Bladder microvascular endothelial cell (primary cell): ENCODE measurements around the gene ZNF619. TPM values are rescaled to one million over a fixed set of nuclear protein-coding genes. Genes with fewer than 3 reads are reported as not detected.

Experiments
- total RNA-seq: library from RNA; depleted of rRNA; stranded (reverse); fragments of >200 nt; gene quantifications from 2 replicates; pipeline ENCODE4 v1.2.3, GENCODE V29; 2014

The ZNF619 gene
- 4.4 and 8.1 TPM in 2 replicates for total RNA-seq

GRCh38 chr3:40476478-40477470 is at the start of gene ZNF619:
Gene ZNF619, plus strand, starts transcription at chr3:40477122. Its CDS starts 858 bp downstream, at chr3:40477980.

GRCh38 chr3:40456940-40457823 is 19.7 kb upstream of the ZNF619 start, which contains the start of gene RPL14:
Gene RPL14, plus strand, starts transcription at chr3:40457339. Its CDS starts 133 bp downstream, at chr3:40457472.

DNA sequence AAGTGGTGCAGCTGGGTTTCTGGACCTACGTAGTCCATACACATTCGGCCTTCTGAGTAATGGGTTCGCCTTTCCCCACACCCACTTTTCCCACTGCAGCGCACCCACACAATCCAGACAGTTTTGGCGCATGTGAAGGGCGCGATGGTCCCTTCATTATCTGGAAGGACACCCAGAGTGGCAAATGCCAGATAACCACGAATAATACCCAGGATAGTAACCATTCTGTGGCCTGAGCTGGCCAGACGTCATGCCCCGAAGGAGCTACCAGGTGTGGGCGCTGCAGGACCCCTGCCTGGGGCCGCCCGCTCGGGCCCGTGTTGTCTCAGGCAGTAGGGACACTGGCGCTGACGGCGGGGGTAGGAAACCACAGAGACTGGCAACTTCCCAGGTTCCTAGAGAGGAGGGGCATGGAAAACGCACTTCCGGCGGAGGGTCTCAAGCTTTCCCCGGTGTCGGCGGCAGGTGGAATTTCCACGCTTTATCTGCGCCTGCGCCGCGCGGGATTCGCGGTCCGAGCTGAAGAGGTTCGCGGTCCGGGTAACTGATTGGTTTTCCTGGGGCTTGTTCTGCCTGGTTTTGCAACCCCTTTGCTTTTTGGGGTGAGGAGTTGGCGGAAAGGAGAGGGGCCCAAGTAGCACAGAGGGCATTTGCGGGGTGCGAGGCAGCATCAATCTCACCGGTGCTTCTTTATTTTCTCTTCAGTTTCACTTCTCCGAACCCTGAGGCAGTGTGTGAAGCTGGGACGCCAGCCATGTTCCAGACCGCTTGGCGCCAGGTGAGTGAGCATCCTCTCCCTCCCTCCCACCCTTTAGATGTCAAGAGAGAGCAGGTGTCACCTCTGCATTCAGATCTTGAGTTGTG is 28.9 kb downstream of the ZNF619 start, which contains the start of gene ZNF620:
Gene ZNF620, plus strand, starts transcription at position 441 of the 864 bp plus-strand sequence. Its CDS starts 314 bp downstream, at position 755.

DNA sequence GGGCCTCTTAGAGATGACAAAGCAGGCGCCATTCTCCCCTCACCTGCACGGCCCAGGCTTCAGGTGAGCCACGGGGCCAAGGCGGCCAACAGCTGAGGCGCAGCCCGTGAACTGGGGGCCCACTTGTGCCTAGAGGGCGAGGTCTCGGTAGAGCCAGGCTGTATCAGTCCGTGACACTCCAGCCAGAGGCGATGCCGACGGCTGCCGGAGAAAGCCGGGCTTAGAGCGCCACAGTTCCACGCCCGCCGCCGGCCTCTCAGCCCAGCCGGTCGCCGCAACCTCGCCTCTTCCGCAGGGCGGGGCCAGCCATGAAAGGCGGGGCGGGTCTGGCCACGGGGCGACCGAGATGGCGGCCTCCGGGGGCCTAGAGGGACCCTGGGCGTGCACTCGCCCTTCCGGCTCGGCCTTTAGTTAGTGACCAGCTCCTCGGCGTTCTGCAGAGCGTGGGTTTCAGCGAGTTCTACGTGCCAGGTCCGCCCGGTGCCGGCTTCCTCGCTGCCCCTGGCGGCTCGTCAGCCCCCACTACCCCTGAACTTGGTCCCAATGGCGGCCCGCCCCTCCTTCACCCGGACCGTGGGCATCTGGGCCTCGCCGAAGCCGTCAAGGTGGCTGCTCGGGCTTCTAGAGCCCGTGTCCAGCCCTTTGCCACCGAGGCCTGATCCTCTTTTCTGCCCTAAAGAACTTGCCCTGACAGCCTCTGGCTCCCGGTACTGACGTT is 47.8 kb downstream of the ZNF619 start, which contains the start of gene ZNF621:
Gene ZNF621, plus strand, starts transcription at position 393 of the 718 bp plus-strand sequence. CDS start 881 bp downstream, outside the sequence.

Other genes with a start within 250 kb of the ZNF619 start
- 12.8 and 15.8 TPM in 2 replicates for gene EIF1B, start 167.4 kb upstream of the ZNF619 start, total RNA-seq
- not detected in 2 replicates for gene ENTPD3, start 89.9 kb upstream of the ZNF619 start, total RNA-seq
- 393 and 462 TPM in 2 replicates for gene RPL14, start 19.8 kb upstream of the ZNF619 start, total RNA-seq
- 2.8 and 7.2 TPM in 2 replicates for gene ZNF620, start 28.9 kb downstream of the ZNF619 start, total RNA-seq
- 5.8 and 13.5 TPM in 2 replicates for gene ZNF621, start 47.8 kb downstream of the ZNF619 start, total RNA-seq